Umbilical cord (tissue), 2 donors: ENCODE data around the gene HEY2. TPM values are rescaled to one million over a fixed set of nuclear protein-coding genes. Genes with fewer than 3 reads are reported as not detected.
A peak's percentile ranks its signal among the peaks of the same experiment; 100 is the strongest.

ENCODE experiments used
- DNase-seq: peaks from one replicate; pipeline ENCODE4 v3.0.0-alpha.2; 2015; ENCODE audit warnings: low spot score
- total RNA-seq: library from RNA; depleted of rRNA; stranded (reverse); fragments of >200 nt; gene quantifications from one replicate; pipeline ENCODE4 v1.2.3, GENCODE V29; 2014; ENCODE audit warnings: low replicate concordance; ENCODE audit not compliant: insufficient read depth

Gene HEY2
- total RNA-seq, 1 donor from 2014 or later, result 37.6 TPM

- no peak for DNase-seq
Measured at GRCh38 chr6:125743604-125744003, 5.8 kb upstream of the HEY2 start.

- no peak for DNase-seq
Measured at GRCh38 chr6:125745281-125746018, 4.0 kb upstream of the HEY2 start.

GRCh38 chr6:125746019-125746414 lies 3.4 kb upstream of the HEY2 start:
- DNase-seq, result no peak

- peak; percentile 90 for DNase-seq
Measured at GRCh38 chr6:125746731-125747588, 2.5 kb upstream of the HEY2 start.

- DNase-seq, result no peak
Measured at GRCh38 chr6:125747589-125748405, 1.6 kb upstream of the HEY2 start.

- no peak for DNase-seq
Measured at GRCh38 chr6:125748406-125749172, 843 bp upstream of the HEY2 start.

- no peak for DNase-seq
Measured at GRCh38 chr6:125749865-125750691, 646 bp downstream of the HEY2 start.

- DNase-seq, result no peak
Measured at GRCh38 chr6:125750692-125751333, 1.4 kb downstream of the HEY2 start.

GRCh38 chr6:125751334-125751916 lies 2.0 kb downstream of the HEY2 start:
- no peak for DNase-seq

- DNase-seq, result no peak
Measured at GRCh38 chr6:125752773-125753172, 3.3 kb downstream of the HEY2 start.

- DNase-seq, result no peak
Measured at GRCh38 chr6:125753218-125753936, 3.9 kb downstream of the HEY2 start.

GRCh38 chr6:125753937-125754259 lies 4.5 kb downstream of the HEY2 start:
- no peak for DNase-seq

- no peak for DNase-seq
Measured at GRCh38 chr6:125754566-125754965, 5.1 kb downstream of the HEY2 start.

- DNase-seq, result no peak
Measured at GRCh38 chr6:125759184-125759902, 9.9 kb downstream of the HEY2 start.

GRCh38 chr6:125759959-125760457 lies 10.6 kb downstream of the HEY2 start:
- DNase-seq, result no peak

- peak; percentile 86 for DNase-seq
Measured at GRCh38 chr6:125764121-125764671, 14.8 kb downstream of the HEY2 start.

- DNase-seq, result no peak
Measured at GRCh38 chr6:125765944-125766343, 16.5 kb downstream of the HEY2 start.

- no peak for DNase-seq
Measured at GRCh38 chr6:125766641-125767040, 17.2 kb downstream of the HEY2 start.
